Stimulated activated naive CD8-positive, alpha-beta T cell treated with anti-CD3 and anti-CD28 coated beads, Interleukin-15, amount 100 ng/mL, for 72 hours (primary cell): Measurements from ENCODE around the gene NUBP2.

ENCODE experiments used
- ATAC-seq: fragments of 150-1000 bp; cut with Tn5 transposase; 2 replicates; pipeline ENCODE4 v1.10.0; 2021; ENCODE audit warnings: mild to moderate bottlenecking, moderate library complexity
- DNase-seq, 2 donors: peaks; one replicate each; pipeline ENCODE4 v3.0.0; 2021 to 2022
- H3K27ac Mint-ChIP-seq, 2 donors: one replicate each; pipeline ENCODE4 v1.8.0; 2022; ENCODE audit warnings: mild to moderate bottlenecking in 2 of 2, mixed read lengths in 2 of 2, moderate library complexity in 2 of 2
- H3K27me3 Mint-ChIP-seq: one replicate; pipeline ENCODE4 v1.8.0; 2022; ENCODE audit warnings: mixed read lengths
- H3K4me1 Mint-ChIP-seq: one replicate; pipeline ENCODE4 v1.8.0; 2022; ENCODE audit warnings: mild to moderate bottlenecking, mixed read lengths
- H3K4me3 Mint-ChIP-seq, 2 donors: one replicate each; pipeline ENCODE4 v1.8.0; 2022; ENCODE audit warnings: mild to moderate bottlenecking in 2 of 2, mixed read lengths in 2 of 2, moderate library complexity in 1 of 2
- H3K9me3 Mint-ChIP-seq, 2 donors: one replicate each; pipeline ENCODE4 v1.8.0; 2022; ENCODE audit warnings: mixed read lengths in 2 of 2

Gene NUBP2

GRCh38 chr16:1766231-1766630 lies 16.5 kb upstream of the NUBP2 start:
- Mint-ChIP-seq H3K4me3 (no peak overlapping the region), H3K9me3 (no peaks in the 10 kb centered on the region), H3K4me1 (peaks cover 27% of the 10 kb centered on the region), H3K27me3 (no peaks in the 10 kb centered on the region), H3K27ac (no peak overlapping the region)
- ATAC-seq (no peak), DNase-seq (no peak)

GRCh38 chr16:1766701-1767100 lies 16.1 kb upstream of the NUBP2 start:
- peaks cover 28% of the 10 kb centered on the region for H3K4me1 Mint-ChIP-seq
- DNase-seq, result no peak
- peak overlapping the region in 1 of 2 donors; percentile 49 for H3K27ac Mint-ChIP-seq
- H3K4me3 Mint-ChIP-seq, result no peak overlapping the region
- H3K27me3 Mint-ChIP-seq, result no peaks in the 10 kb centered on the region
- no peak for ATAC-seq
- H3K9me3 Mint-ChIP-seq, result no peaks in the 10 kb centered on the region

- peak overlapping the region in 1 of 2 donors; percentile 68 for H3K27ac Mint-ChIP-seq
- H3K4me1 Mint-ChIP-seq, result peaks cover 34% of the 10 kb centered on the region
- ATAC-seq (no peak), DNase-seq (no peak)
- H3K4me3 Mint-ChIP-seq, result no peak overlapping the region
- no peaks in the 10 kb centered on the region for H3K9me3 Mint-ChIP-seq
- H3K27me3 Mint-ChIP-seq, result no peaks in the 10 kb centered on the region
Measured at GRCh38 chr16:1767116-1767994, 15.4 kb upstream of the NUBP2 start.

GRCh38 chr16:1768061-1768766 lies 14.5 kb upstream of the NUBP2 start:
- no peak for ATAC-seq

GRCh38 chr16:1768767-1769401 lies 13.9 kb upstream of the NUBP2 start:
- Mint-ChIP-seq H3K4me3 (peak overlapping the region in 1 of 2 donors; percentile 12), H3K27me3 (no peaks in the 10 kb centered on the region), H3K27ac (peak overlapping the region in 1 of 2 donors; percentile 57), H3K4me1 (peaks cover 37% of the 10 kb centered on the region), H3K9me3 (no peaks in the 10 kb centered on the region)
- DNase-seq (no peak), ATAC-seq (no peak)

More at GRCh38 chr16:1768061-1768766, 14.5 kb upstream of the NUBP2 start:
- H3K9me3 Mint-ChIP-seq, result no peaks in the 10 kb centered on the region
- no peak for DNase-seq
- H3K4me3 Mint-ChIP-seq, result peak overlapping the region in 1 of 2 donors; percentile 17
- H3K27ac Mint-ChIP-seq, result peak overlapping the region in 1 of 2 donors; percentile 68
- no peaks in the 10 kb centered on the region for H3K27me3 Mint-ChIP-seq
- H3K4me1 Mint-ChIP-seq, result peaks cover 35% of the 10 kb centered on the region

GRCh38 chr16:1769402-1770300 lies 13.1 kb upstream of the NUBP2 start:
- peak overlapping the region in 1 of 2 donors; percentile 88 for H3K27ac Mint-ChIP-seq
- H3K9me3 Mint-ChIP-seq, result no peaks in the 10 kb centered on the region
- H3K4me3 Mint-ChIP-seq, result peak overlapping the region; percentile 85 to 93
- DNase-seq (no peak), ATAC-seq (no peak)
- H3K27me3 Mint-ChIP-seq, result no peaks in the 10 kb centered on the region
- H3K4me1 Mint-ChIP-seq, result peaks cover 42% of the 10 kb centered on the region

- DNase-seq, result peak; percentile 53 to 67
- no peaks in the 10 kb centered on the region for H3K27me3 Mint-ChIP-seq
- H3K4me1 Mint-ChIP-seq, result peaks cover 48% of the 10 kb centered on the region
- no peaks in the 10 kb centered on the region for H3K9me3 Mint-ChIP-seq
- ATAC-seq, result peak; percentile 41
- H3K27ac Mint-ChIP-seq, result peak overlapping the region; percentile 19 to 88
- peak overlapping the region; percentile 85 to 93 for H3K4me3 Mint-ChIP-seq
Measured at GRCh38 chr16:1770328-1771187, 12.2 kb upstream of the NUBP2 start.

GRCh38 chr16:1771188-1771863 lies 11.4 kb upstream of the NUBP2 start, which contains the start of gene NME3:
Gene NME3 (minus strand): TSS chr16:1771543. CDS start chr16:1771534, 9 bp downstream.
- H3K27me3 Mint-ChIP-seq, result no peaks in the 10 kb centered on the region
- ATAC-seq, result peak; percentile 63

GRCh38 chr16:1771864-1772361 lies 10.8 kb upstream of the NUBP2 start:
- Mint-ChIP-seq H3K4me1 (peaks cover 48% of the 10 kb centered on the region), H3K9me3 (no peaks in the 10 kb centered on the region), H3K27me3 (no peaks in the 10 kb centered on the region), H3K4me3 (peak overlapping the region; percentile 93 to 96), H3K27ac (peak overlapping the region; percentile 84 to 96)
- DNase-seq, result no peak
- ATAC-seq, result no peak

More at GRCh38 chr16:1771188-1771863, 11.4 kb upstream of the NUBP2 start, which contains the start of gene NME3:
- Mint-ChIP-seq H3K4me3 (peak within 1 kb of the TSS; percentile 93 to 96), H3K27ac (peak within 1 kb of the TSS; percentile 84 to 96), H3K9me3 (no peaks in the 10 kb centered on the region), H3K4me1 (peaks cover 48% of the 10 kb centered on the region)
- DNase-seq, result peak; percentile 78 to 81

- Mint-ChIP-seq H3K27me3 (no peaks in the 10 kb centered on the region), H3K27ac (peak within 1 kb of the TSS; percentile 90 to 98), H3K4me1 (peaks cover 48% of the 10 kb centered on the region), H3K9me3 (no peaks in the 10 kb centered on the region), H3K4me3 (peak within 1 kb of the TSS; percentile 93 to 96)
- ATAC-seq (peak; percentile 31), DNase-seq (peak; percentile 61 to 72)
Measured at GRCh38 chr16:1772362-1772907, 10.3 kb upstream of the NUBP2 start, which contains the start of gene EME2. Gene EME2 (plus strand): TSS chr16:1772810. CDS start chr16:1773228, 418 bp downstream.

GRCh38 chr16:1772908-1773702 lies 9.7 kb upstream of the NUBP2 start, which contains the start of gene MRPS34:
Gene MRPS34 (minus strand): TSS chr16:1773134. CDS start chr16:1773119, 15 bp downstream.
- Mint-ChIP-seq H3K4me1 (peaks cover 46% of the 10 kb centered on the region), H3K27ac (peak within 1 kb of the TSS; percentile 90 to 98), H3K27me3 (no peaks in the 10 kb centered on the region), H3K9me3 (no peaks in the 10 kb centered on the region), H3K4me3 (peak within 1 kb of the TSS; percentile 93 to 96)
- DNase-seq (peak; percentile 82 to 86), ATAC-seq (peak; percentile 73)
